Measurements from ENCODE around the gene YJU2. TPM values are rescaled to one million over a fixed set of nuclear protein-coding genes. Genes with fewer than 3 reads are reported as not detected.
A peak's percentile ranks its signal among the peaks of the same experiment; 100 is the strongest.

Gene YJU2
- total and polyA plus RNA-seq, 2 of the 13 experiments (the other 11 are each of a cell fraction or from before 2014, with no cell fraction given): 9.3 to 17.9 TPM

DNA sequence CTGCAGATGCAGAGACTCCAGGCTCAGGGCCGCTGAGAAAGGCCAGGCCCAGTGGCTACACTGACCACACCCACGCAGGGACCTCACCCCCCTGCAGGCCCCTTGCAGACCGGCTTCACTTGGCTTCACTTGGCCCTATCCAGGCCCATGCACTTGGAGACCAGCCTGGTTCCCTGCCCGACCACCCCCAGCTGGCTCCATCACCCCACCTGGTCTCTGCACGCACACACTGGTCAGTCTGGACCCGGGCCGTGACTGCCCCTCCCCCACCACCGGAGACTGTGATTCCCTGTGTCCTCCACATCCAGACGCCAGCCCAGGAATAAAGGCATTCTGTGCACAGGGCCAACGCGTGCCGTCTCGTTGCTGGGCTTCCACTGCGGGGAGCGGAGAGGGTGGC lies 22.4 kb upstream of the YJU2 start (continued):
- TF ChIP-seq, protein P1, sequence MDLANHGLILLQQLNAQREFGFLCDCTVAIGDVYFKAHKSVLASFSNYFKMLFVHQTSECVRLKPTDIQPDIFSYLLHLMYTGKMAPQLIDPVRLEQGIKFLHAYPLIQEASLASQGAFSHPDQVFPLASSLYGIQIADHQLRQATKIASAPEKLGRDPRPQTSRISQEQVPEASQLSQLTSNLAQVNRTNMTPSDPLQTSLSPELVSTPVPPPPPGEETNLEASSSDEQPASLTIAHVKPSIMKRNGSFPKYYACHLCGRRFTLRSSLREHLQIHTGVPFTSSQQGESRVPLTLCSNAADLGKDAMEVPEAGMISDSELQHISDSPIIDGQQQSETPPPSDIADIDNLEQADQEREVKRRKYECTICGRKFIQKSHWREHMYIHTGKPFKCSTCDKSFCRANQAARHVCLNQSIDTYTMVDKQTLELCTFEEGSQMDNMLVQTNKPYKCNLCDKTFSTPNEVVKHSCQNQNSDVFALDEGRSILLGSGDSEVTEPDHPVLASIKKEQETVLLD (CRISPR knock-in tag; IDR thresholded peaks at IDR 0.05; ENCODE audit: low read depth): 0 out of 2 replicates have a peak, but pooled peaks have one; percentile 24
- no peak for TF ChIP-seq ZNF136 (CRISPR knock-in tag; IDR thresholded peaks at IDR 0.05; ENCODE audit: low read depth)
- no peak for TF ChIP-seq IKZF4 (CRISPR knock-in tag; IDR thresholded peaks at IDR 0.05; ENCODE audit: borderline replicate concordance, low read depth, not compliant biosample characterization)
- TF ChIP-seq YEATS2 (CRISPR knock-in tag; IDR thresholded peaks at IDR 0.05; ENCODE audit: borderline replicate concordance): no peak
- TF ChIP-seq ZNF101 (CRISPR knock-in tag; IDR thresholded peaks at IDR 0.05; ENCODE audit: borderline replicate concordance, low read depth): no peak
- no peak for TF ChIP-seq CBX2 (IDR thresholded peaks at IDR 0.05; ENCODE audit: low read depth, low read length)
- no peak for TF ChIP-seq CBX2 (CRISPR knock-in tag; IDR thresholded peaks at IDR 0.05; ENCODE audit: low read depth)
- TF ChIP-seq ZNF441 (CRISPR knock-in tag; IDR thresholded peaks at IDR 0.05; ENCODE audit: borderline replicate concordance): no peak
- TF ChIP-seq, protein P2, sequence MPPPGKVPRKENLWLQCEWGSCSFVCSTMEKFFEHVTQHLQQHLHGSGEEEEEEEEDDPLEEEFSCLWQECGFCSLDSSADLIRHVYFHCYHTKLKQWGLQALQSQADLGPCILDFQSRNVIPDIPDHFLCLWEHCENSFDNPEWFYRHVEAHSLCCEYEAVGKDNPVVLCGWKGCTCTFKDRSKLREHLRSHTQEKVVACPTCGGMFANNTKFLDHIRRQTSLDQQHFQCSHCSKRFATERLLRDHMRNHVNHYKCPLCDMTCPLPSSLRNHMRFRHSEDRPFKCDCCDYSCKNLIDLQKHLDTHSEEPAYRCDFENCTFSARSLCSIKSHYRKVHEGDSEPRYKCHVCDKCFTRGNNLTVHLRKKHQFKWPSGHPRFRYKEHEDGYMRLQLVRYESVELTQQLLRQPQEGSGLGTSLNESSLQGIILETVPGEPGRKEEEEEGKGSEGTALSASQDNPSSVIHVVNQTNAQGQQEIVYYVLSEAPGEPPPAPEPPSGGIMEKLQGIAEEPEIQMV (CRISPR knock-in tag; IDR thresholded peaks at IDR 0.05; ENCODE audit: low read depth): no peak
- TF ChIP-seq, protein P3, sequence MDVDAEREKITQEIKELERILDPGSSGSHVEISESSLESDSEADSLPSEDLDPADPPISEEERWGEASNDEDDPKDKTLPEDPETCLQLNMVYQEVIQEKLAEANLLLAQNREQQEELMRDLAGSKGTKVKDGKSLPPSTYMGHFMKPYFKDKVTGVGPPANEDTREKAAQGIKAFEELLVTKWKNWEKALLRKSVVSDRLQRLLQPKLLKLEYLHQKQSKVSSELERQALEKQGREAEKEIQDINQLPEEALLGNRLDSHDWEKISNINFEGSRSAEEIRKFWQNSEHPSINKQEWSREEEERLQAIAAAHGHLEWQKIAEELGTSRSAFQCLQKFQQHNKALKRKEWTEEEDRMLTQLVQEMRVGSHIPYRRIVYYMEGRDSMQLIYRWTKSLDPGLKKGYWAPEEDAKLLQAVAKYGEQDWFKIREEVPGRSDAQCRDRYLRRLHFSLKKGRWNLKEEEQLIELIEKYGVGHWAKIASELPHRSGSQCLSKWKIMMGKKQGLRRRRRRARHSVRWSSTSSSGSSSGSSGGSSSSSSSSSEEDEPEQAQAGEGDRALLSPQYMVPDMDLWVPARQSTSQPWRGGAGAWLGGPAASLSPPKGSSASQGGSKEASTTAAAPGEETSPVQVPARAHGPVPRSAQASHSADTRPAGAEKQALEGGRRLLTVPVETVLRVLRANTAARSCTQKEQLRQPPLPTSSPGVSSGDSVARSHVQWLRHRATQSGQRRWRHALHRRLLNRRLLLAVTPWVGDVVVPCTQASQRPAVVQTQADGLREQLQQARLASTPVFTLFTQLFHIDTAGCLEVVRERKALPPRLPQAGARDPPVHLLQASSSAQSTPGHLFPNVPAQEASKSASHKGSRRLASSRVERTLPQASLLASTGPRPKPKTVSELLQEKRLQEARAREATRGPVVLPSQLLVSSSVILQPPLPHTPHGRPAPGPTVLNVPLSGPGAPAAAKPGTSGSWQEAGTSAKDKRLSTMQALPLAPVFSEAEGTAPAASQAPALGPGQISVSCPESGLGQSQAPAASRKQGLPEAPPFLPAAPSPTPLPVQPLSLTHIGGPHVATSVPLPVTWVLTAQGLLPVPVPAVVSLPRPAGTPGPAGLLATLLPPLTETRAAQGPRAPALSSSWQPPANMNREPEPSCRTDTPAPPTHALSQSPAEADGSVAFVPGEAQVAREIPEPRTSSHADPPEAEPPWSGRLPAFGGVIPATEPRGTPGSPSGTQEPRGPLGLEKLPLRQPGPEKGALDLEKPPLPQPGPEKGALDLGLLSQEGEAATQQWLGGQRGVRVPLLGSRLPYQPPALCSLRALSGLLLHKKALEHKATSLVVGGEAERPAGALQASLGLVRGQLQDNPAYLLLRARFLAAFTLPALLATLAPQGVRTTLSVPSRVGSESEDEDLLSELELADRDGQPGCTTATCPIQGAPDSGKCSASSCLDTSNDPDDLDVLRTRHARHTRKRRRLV (CRISPR knock-in tag; IDR thresholded peaks at IDR 0.05): no peak
- no peak for TF ChIP-seq RFX3 (CRISPR knock-in tag; IDR thresholded peaks at IDR 0.05)
- TF ChIP-seq ZBTB7B (CRISPR knock-in tag; IDR thresholded peaks at IDR 0.05): no peak
- TF ChIP-seq, protein P4, sequence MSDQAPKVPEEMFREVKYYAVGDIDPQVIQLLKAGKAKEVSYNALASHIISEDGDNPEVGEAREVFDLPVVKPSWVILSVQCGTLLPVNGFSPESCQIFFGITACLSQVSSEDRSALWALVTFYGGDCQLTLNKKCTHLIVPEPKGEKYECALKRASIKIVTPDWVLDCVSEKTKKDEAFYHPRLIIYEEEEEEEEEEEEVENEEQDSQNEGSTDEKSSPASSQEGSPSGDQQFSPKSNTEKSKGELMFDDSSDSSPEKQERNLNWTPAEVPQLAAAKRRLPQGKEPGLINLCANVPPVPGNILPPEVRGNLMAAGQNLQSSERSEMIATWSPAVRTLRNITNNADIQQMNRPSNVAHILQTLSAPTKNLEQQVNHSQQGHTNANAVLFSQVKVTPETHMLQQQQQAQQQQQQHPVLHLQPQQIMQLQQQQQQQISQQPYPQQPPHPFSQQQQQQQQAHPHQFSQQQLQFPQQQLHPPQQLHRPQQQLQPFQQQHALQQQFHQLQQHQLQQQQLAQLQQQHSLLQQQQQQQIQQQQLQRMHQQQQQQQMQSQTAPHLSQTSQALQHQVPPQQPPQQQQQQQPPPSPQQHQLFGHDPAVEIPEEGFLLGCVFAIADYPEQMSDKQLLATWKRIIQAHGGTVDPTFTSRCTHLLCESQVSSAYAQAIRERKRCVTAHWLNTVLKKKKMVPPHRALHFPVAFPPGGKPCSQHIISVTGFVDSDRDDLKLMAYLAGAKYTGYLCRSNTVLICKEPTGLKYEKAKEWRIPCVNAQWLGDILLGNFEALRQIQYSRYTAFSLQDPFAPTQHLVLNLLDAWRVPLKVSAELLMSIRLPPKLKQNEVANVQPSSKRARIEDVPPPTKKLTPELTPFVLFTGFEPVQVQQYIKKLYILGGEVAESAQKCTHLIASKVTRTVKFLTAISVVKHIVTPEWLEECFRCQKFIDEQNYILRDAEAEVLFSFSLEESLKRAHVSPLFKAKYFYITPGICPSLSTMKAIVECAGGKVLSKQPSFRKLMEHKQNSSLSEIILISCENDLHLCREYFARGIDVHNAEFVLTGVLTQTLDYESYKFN (CRISPR knock-in tag; conservative IDR thresholded peaks at IDR 0.05): peak; percentile 62
- no peak for TF ChIP-seq GABPA (IDR thresholded peaks at IDR 0.05; ENCODE audit: low read depth, low read length)
- TF ChIP-seq GABPA (CRISPR knock-in tag; IDR thresholded peaks at IDR 0.05; ENCODE audit: low read depth): no peak
- TF ChIP-seq FOXA3 (CRISPR knock-in tag; IDR thresholded peaks at IDR 0.05): no peak
- TF ChIP-seq, protein P5, sequence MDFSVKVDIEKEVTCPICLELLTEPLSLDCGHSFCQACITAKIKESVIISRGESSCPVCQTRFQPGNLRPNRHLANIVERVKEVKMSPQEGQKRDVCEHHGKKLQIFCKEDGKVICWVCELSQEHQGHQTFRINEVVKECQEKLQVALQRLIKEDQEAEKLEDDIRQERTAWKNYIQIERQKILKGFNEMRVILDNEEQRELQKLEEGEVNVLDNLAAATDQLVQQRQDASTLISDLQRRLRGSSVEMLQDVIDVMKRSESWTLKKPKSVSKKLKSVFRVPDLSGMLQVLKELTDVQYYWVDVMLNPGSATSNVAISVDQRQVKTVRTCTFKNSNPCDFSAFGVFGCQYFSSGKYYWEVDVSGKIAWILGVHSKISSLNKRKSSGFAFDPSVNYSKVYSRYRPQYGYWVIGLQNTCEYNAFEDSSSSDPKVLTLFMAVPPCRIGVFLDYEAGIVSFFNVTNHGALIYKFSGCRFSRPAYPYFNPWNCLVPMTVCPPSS (IDR thresholded peaks at IDR 0.05): no peak
- TF ChIP-seq PTBP1 (IDR thresholded peaks at IDR 0.05; ENCODE audit: low read depth, low read length, poor library complexity, severe bottlenecking): no peak
